ENCODE results near the gene ANP32B. TPM values are rescaled to one million over a fixed set of nuclear protein-coding genes. Genes with fewer than 3 reads are reported as not detected.
A peak's percentile ranks its signal among the peaks of the same experiment; 100 is the strongest.

The ANP32B gene
- polyA plus RNA-seq, 2 of the 4 experiments (the other 2 are of a cell fraction), result 127 to 360 TPM

DNA sequence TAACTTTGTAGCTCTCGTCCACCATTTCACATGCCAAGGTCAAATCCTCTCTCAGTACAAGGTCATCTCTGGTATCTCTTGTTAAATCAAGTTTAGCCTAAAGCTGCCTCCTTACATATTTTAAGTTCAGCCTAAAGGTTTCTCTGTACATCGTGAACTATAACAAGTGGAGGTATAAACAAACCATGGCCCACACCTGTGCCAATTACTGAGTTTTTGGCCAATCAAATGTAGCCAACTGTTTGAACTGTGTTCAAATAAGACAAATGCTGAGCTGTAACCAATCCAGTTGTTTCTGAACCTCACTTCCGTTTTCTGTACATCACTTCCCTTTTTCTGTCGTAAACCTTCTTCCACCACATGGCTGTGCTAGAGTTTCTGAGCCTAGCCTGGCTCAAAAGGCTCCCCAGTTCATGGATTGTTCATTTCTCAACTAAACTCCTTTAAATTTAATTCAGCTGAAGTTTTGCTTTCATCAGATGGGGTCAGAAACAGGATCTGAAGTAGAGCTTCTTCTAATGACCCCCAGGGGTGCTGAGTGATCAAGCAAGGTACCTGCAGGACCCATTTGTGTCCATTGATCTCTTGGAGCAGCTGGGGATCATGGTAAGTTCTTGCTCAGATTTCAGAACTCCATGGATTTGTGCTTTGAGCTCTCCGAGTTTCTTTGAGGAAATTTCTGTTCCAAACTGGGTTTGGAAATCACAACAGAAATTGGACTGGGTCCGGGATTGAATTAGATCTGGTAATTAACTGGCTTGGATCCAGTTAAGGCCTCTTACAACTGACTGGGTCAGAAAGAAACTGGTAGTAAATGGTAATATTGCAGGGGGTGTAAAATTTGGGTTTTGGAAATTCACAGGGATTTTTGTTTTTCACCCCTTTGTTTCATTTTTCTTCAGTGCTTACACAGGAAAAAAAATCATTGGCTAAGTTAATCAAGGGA is 62.4 kb downstream of the ANP32B start:
- H3K9me3 ChIP-seq, result no peaks in the 10 kb centered on the region
- no peak for FAIRE-seq
- no peak overlapping the region for H3K27ac ChIP-seq
- TF ChIP-seq ATOH8 (CRISPR knock-in tag; IDR thresholded peaks at IDR 0.05; ENCODE audit: low read depth), result no peak
- ChIA-PET CTCF (interaction anchor here (0.5 to 3.5 kb wide), 7 partner anchors 10 to 247 kb away, joined by 3 to 31 read pairs (median 3); partner anchors contain the start of gene TRIM14), POLR2A (interaction anchor here (1.7 kb wide), 1 partner anchor 11 kb away, joined by 4 read pairs; the partner anchor contains the start of gene NANS)
- H3K4me2 ChIP-seq, result no peak overlapping the region
- H3K4me1 ChIP-seq, result no peaks in the 10 kb centered on the region
- no peak overlapping the region for H3K4me3 ChIP-seq
- 80% methylated on average over 6 of the region's 6 CpGs for WGBS (ENCODE audit: missing lambda C conversion rate)
- peak in 1 of 2 experiments; percentile 49; a peak in 2 of 6 replicates for ATAC-seq
- peak in 1 of 2 experiments; percentile 47 for DNase-seq (ENCODE audit: low read depth in 1 of 2, low spot score in 1 of 2)

- Histone ChIP-seq H3K9me3 (no peaks in the 10 kb centered on the region), H3K27ac (no peak overlapping the region), H3K4me2 (no peak overlapping the region), H3K4me1 (no peaks in the 10 kb centered on the region), H3K4me3 (no peak overlapping the region)
- TF ChIP-seq, protein P1, sequence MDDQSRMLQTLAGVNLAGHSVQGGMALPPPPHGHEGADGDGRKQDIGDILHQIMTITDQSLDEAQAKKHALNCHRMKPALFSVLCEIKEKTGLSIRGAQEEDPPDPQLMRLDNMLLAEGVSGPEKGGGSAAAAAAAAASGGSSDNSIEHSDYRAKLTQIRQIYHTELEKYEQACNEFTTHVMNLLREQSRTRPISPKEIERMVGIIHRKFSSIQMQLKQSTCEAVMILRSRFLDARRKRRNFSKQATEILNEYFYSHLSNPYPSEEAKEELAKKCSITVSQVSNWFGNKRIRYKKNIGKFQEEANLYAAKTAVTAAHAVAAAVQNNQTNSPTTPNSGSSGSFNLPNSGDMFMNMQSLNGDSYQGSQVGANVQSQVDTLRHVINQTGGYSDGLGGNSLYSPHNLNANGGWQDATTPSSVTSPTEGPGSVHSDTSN (IDR thresholded peaks at IDR 0.05), result no peak
- TF ChIP-seq NPAS2 (CRISPR knock-in tag; IDR thresholded peaks at IDR 0.05; ENCODE audit: borderline replicate concordance) (no peak), RAD21 (conservative IDR thresholded peaks at IDR 0.05 in 1 of 2, IDR thresholded peaks at IDR 0.05 in 1 of 2) (no peak), MAX (IDR thresholded peaks at IDR 0.05) (no peak), ZNF302 (CRISPR knock-in tag; IDR thresholded peaks at IDR 0.05) (no peak), ESRRA (IDR thresholded peaks at IDR 0.05; ENCODE audit: borderline replicate concordance, low read length) (no peak), HOXB5 (CRISPR knock-in tag; IDR thresholded peaks at IDR 0.05) (no peak), JUNB (IDR thresholded peaks at IDR 0.05) (no peak), GATA3 (IDR thresholded peaks at IDR 0.05; ENCODE audit: borderline replicate concordance) (no peak), SREBF2 (IDR thresholded peaks at IDR 0.05) (no peak), EHF (CRISPR knock-in tag; IDR thresholded peaks at IDR 0.05) (no peak), POLR2A (IDR thresholded peaks at IDR 0.05; ENCODE audit: low read length) (no peak)
- FAIRE-seq, result no peak
- DNase-seq (ENCODE audit: low read depth in 1 of 2, low spot score in 1 of 2), result no peak
- ChIA-PET CTCF (interaction anchor here (0.9 to 3.5 kb wide), 5 partner anchors 11 to 122 kb away, joined by 3 to 31 read pairs (median 9); partner anchors contain the start of gene TRIM14), POLR2A (interaction anchor here (2.6 kb wide), 1 partner anchor 10 kb away, joined by 14 read pairs; the partner anchor contains the start of gene NANS)
- WGBS (ENCODE audit: missing lambda C conversion rate), result 93% methylated on average over 9 of the region's 9 CpGs
- no peak for ATAC-seq
Observed at GRCh38 chr9:98046180-98046543, 63.0 kb downstream of the ANP32B start.

- no peak overlapping the region for H3K27ac ChIP-seq
- H3K4me3 ChIP-seq, result no peak overlapping the region
- WGBS (ENCODE audit: missing lambda C conversion rate), result 62% methylated on average over 5 of the region's 5 CpGs
- ATAC-seq (no peak), DNase-seq (ENCODE audit: low read depth in 1 of 2, low spot score in 1 of 2) (no peak), FAIRE-seq (no peak)
- CTCF ChIA-PET, result interaction anchor here (1.9 to 2.5 kb wide), 2 partner anchors 13 to 123 kb away, joined by 9 to 17 read pairs; no protein-coding TSS in a partner anchor
- no peaks in the 10 kb centered on the region for H3K4me1 ChIP-seq
- TF ChIP-seq BHLHE40 (IDR thresholded peaks at IDR 0.05; ENCODE audit: low read depth, low read length), result no peak
- no peak for TF ChIP-seq MAZ (IDR thresholded peaks at IDR 0.05; ENCODE audit: borderline replicate concordance, low read depth, low read length)
- TF ChIP-seq MYC (IDR thresholded peaks at IDR 0.05; ENCODE audit: borderline replicate concordance, low read length), result no peak
- no peak for TF ChIP-seq MAFK (IDR thresholded peaks at IDR 0.05; ENCODE audit: partially characterized antibody)
- POLR2A ChIA-PET, result interaction anchor here (2.6 kb wide), 1 partner anchor 9 kb away, joined by 14 read pairs; the partner anchor contains the start of gene NANS
- no peaks in the 10 kb centered on the region for H3K9me3 ChIP-seq
- no peak overlapping the region for H3K4me2 ChIP-seq
Observed at GRCh38 chr9:98047002-98047401, 63.9 kb downstream of the ANP32B start.
